ENCODE measurements around the gene APLP1.

The APLP1 gene

DNA sequence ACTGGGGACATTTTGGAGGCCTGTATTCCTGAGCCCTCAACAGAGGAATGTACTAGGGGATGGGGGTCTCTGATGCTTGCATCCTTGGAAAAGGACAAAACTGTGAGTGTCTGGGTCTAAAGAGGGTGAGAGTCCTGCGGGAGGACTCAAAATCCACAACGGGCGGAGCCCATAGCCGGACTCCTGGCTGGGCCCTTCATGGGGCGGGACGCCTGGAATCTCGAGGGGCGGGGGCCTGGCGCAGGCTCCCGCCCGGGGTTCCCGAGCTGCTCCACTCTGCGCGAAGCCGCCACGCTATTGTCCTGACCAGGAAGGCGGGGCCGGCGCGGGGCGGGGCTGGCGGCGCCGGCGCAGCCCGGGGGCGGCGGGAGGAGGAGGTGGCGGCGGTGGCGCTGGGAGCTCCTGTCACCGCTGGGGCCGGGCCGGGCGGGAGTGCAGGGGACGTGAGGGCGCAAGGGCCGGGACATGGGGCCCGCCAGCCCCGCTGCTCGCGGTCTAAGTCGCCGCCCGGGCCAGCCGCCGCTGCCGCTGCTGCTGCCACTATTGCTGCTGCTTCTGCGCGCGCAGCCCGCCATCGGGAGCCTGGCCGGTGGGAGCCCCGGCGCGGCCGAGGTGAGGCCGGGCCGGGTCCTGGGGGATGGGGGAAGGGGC is at the start of gene APLP1:
APLP1 (plus strand) TSS at position 403 of the 651 bp plus-strand sequence; CDS start at position 466, 63 bp downstream.
- in situ Hi-C loops (cut with HindIII; ENCODE audit: low sequenced_read_pairs): no loop called here

DNA sequence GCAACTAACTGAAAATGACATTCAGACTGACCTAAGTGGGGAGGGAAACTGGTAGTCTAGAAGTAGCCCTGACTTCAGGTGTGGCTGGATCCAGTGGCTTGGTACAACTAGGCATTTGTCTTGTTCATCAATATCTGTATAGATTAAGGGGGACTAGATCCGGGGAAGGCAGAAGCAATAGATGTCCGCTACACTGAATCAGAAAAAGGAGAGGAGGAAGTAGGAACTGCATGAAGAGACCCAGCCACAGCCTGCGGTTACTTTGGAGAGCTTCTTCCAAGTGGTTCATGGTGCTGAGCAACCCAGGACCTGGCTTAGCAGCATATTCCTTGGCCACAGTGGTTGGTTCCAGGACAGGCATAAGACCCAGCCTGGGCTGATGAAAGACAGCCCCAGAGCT is 45.8 kb upstream of the APLP1 start:
- in situ Hi-C loops (cut with HindIII; ENCODE audit: low sequenced_read_pairs): no loop called here

GRCh38 chr19:35824150-35824549 is 44.2 kb upstream of the APLP1 start:
- in situ Hi-C loops (cut with HindIII; ENCODE audit: low sequenced_read_pairs): no loop called here

DNA sequence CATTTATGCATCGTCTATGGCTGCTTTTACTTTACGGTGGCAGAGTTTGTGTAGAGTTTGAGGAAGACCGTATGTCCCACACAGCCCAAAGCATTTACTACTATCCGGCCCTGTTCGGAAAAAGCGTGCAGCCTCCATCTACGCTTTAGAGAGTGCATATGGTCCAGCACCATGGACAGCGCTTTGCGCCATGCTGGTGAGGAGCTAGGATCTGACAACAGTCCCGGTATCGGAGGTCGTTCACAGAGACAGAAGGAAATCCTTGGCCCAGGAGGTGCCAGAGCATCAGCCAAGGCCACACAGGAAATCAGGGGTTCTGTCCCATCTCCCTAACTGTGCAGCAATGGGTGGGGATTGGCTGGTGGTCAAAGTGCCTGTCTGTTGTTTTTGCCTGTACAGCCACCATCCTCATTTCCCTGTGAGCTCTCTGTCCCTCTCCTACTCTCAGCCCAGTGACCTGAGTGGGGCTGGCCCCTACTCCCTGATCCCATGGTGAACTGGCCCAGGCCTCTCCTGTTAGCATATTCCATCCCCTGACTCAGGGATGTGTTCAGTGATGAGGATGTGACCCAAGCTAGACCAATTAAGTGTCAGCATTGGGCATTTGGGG is 39.6 kb upstream of the APLP1 start:
- in situ Hi-C loops (cut with HindIII; ENCODE audit: low sequenced_read_pairs): no loop called here

- in situ Hi-C loops (cut with HindIII; ENCODE audit: low sequenced_read_pairs): loop anchor here (10.0 kb wide), 3 partner anchors 96 to 306 kb away; partner anchors contain the start of gene SBSN
These were observed 37.4 kb upstream of the APLP1 start for GRCh38 chr19:35830986-35831385.

GRCh38 chr19:35832054-35832453 is 36.3 kb upstream of the APLP1 start:
- in situ Hi-C loops (cut with HindIII; ENCODE audit: low sequenced_read_pairs): loop anchor here (10.0 kb wide), 3 partner anchors 97 to 307 kb away; partner anchors contain the start of gene SBSN

DNA sequence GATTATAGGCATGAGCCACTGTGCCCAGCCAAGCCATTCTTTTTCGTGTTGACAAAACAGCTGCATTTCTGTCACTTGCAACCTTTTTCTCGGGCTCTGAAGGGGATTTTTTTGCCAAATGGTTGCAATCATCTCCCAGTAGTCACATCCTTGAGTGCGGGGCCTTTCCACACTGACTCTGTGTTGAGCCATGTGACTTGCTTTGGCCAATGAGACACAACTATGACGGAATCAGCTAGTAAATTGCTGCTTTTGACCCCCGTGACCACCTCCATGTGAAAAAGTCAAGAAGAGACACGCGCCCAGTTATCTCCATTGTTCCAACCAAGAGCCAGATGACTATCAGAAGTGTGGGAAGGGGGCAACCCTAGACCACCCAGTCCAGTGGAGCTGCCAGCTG is 34.4 kb upstream of the APLP1 start:
- in situ Hi-C loops (cut with HindIII; ENCODE audit: low sequenced_read_pairs): loop anchor here (10.0 kb wide), 3 partner anchors 99 to 309 kb away; partner anchors contain the start of gene SBSN

DNA sequence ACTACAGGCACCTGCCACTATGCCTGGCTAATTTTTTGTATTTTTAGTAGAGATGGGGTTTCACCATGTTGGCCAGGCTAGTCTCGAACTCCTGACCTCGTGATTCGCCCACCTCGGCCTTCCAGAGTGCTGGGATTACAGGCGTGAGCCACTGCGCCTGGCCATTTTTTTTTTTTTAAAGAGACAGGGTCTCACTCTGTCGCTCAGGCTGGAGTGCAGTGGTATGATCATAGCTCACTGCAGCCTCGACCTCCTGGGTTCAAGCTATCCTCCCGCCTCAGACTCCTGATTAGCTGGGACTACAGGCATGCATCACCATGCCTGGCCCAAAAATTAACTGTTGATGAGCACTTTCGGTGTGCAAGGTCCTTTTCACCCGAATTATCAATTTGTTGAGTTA is 32.3 kb upstream of the APLP1 start:
- in situ Hi-C loops (cut with HindIII; ENCODE audit: low sequenced_read_pairs): loop anchor here (10.0 kb wide), 3 partner anchors 101 to 311 kb away; partner anchors contain the start of gene SBSN

- in situ Hi-C loops (cut with HindIII; ENCODE audit: low sequenced_read_pairs): no loop called here
These were observed 26.3 kb upstream of the APLP1 start for GRCh38 chr19:35841961-35842595.

DNA sequence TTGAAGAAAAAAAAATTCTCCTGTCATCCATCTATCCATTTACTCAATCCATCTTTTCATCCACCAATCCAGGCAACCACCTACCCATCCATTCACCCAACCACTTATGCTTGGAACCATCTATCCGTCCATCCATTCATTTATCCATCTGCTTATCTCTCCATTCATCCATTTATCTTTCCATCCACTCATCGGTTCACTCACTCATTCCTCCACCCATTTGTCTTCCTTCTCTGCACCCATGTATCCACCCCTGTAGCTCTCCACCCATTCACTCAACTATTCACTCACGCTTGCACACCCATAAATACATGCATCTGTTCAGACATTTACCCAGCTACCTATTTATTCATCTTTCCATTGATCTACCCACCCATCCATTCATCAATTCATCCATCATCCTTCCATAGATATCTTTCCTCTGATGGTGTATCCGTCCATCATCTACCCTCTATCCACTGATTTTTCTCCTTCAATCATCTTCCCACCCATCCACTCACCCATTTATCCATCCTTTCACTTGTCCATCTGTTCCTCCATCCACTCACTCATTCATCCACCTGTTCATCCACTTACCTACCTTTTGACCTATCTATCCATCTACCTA is 25.6 kb upstream of the APLP1 start:
- in situ Hi-C loops (cut with HindIII; ENCODE audit: low sequenced_read_pairs): no loop called here

GRCh38 chr19:35843676-35844481 is 24.5 kb upstream of the APLP1 start:
- in situ Hi-C loops (cut with HindIII; ENCODE audit: low sequenced_read_pairs): no loop called here

DNA sequence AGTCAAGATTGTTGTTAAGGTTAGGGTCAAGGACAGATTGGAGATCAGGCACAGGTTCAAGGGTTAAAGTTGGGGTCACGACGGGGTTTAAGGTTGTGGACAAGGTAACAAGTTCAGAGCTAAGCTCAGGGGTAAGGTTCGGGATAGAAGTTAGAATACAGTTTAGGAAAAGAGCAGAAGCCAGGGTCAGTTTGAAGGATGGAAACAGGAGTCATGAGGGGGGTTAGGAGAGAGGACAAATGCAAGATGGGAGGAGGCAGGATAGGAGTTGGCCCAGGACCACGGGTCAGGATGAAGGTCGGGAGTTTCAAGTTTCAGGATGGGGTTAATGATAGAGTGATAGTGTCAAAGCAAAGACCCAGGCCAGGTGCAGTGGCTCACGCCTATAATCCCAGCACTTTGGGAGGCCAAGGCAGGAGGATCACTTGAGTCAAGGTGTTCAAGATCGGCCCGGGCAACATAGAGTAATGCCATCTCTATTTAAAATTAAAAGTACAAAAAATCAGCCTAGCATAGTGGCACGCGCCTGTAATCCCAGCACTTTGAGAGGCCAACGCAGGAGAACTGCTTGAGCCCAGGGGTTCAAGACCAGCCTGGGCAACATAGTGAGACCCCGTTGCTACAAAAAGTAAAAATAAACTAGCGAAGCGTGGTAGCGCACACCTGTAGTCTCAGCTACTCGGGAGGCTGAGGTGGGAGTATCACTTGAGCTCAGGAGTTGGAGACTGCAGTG is 23.7 kb upstream of the APLP1 start:
- in situ Hi-C loops (cut with HindIII; ENCODE audit: low sequenced_read_pairs): no loop called here

GRCh38 chr19:35845215-35846037 is 22.9 kb upstream of the APLP1 start:
- in situ Hi-C loops (cut with HindIII; ENCODE audit: low sequenced_read_pairs): no loop called here

DNA sequence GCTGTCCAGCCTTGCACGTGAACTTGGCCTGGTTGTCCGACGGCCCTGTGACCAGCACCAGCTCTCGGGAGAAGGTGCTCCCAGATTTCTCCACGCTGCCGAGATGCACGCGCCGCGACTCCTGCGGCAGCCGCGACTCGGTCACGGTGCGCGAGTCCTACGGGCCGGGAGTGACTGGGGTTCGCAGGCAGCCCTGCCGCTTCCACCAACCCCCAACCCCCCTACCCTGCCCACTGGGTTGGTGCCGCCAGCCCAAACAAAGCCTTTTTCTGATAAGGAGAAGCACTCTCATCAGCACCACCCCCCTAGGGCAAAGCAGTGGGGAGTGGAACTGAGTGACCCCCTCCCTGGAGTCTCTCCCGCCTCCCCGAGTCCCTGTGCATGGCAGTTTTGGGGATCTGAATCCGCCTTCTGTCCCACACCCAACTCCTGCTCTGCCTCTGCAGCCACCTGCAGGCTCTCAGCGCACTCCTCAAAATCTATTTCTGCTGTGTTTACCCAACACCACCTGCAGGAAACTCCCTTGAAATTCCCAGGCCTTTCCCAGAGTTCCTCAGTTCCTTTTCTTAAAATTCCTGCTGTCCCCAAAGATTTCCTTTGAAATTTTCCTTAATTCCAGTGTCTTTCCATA is 22.2 kb upstream of the APLP1 start:
- in situ Hi-C loops (cut with HindIII; ENCODE audit: low sequenced_read_pairs): no loop called here

- in situ Hi-C loops (cut with HindIII; ENCODE audit: low sequenced_read_pairs): no loop called here
These were observed 20.5 kb upstream of the APLP1 start for GRCh38 chr19:35847911-35848310.

- in situ Hi-C loops (cut with HindIII; ENCODE audit: low sequenced_read_pairs): no loop called here
These were observed 19.9 kb upstream of the APLP1 start for GRCh38 chr19:35848486-35848885.

- in situ Hi-C loops (cut with HindIII; ENCODE audit: low sequenced_read_pairs): no loop called here
These were observed 19.4 kb upstream of the APLP1 start for GRCh38 chr19:35848919-35849505.

All from endothelial cell of hepatic sinusoid (primary cell).